ENCODE results near the gene RHOH.

Gene RHOH

GRCh38 chr4:40193578-40193977 lies 3.3 kb upstream of the RHOH start:
- no peaks in the 10 kb centered on the region for H3K36me3 ChIP-seq (replicated peaks)
- no peaks in the 10 kb centered on the region for H3K27me3 ChIP-seq (replicated peaks)
- no peak overlapping the region for H3K27ac ChIP-seq
- no peak for TF ChIP-seq CTCF (IDR thresholded peaks at IDR 0.05; ENCODE audit: low read depth, low read length, missing control alignments)
- in situ Hi-C loops (cut with HindIII; ENCODE audit: low pct_ligation_motif_present, low sequenced_read_pairs), result no loop called here
- DNase-seq, result no peak
- H3K4me3 ChIP-seq (ENCODE audit: low read depth, low read length), result no peak overlapping the region

GRCh38 chr4:40194602-40195161 lies 2.1 kb upstream of the RHOH start:
- in situ Hi-C loops (cut with HindIII; ENCODE audit: low pct_ligation_motif_present, low sequenced_read_pairs), result no loop called here
- peak; percentile 39 for DNase-seq
- Histone ChIP-seq H3K27ac (no peak overlapping the region), H3K36me3 (replicated peaks) (no peaks in the 10 kb centered on the region), H3K27me3 (replicated peaks) (no peaks in the 10 kb centered on the region), H3K4me3 (ENCODE audit: low read depth, low read length) (no peak overlapping the region)
- TF ChIP-seq CTCF (IDR thresholded peaks at IDR 0.05; ENCODE audit: low read depth, low read length, missing control alignments), result no peak

GRCh38 chr4:40195182-40196177 lies 1.4 kb upstream of the RHOH start:
- Histone ChIP-seq H3K27ac (no peak overlapping the region), H3K36me3 (replicated peaks) (no peaks in the 10 kb centered on the region), H3K27me3 (replicated peaks) (no peaks in the 10 kb centered on the region), H3K4me3 (ENCODE audit: low read depth, low read length) (no peak overlapping the region)
- TF ChIP-seq CTCF (IDR thresholded peaks at IDR 0.05; ENCODE audit: low read depth, low read length, missing control alignments), result no peak
- in situ Hi-C loops (cut with HindIII; ENCODE audit: low pct_ligation_motif_present, low sequenced_read_pairs), result no loop called here
- no peak for DNase-seq

GRCh38 chr4:40196272-40196671 lies 559 bp upstream of the RHOH start:
- Histone ChIP-seq H3K27me3 (replicated peaks) (no peaks in the 10 kb centered on the region), H3K27ac (no peak overlapping the region), H3K36me3 (replicated peaks) (no peaks in the 10 kb centered on the region), H3K4me3 (ENCODE audit: low read depth, low read length) (no peak overlapping the region)
- no peak for TF ChIP-seq CTCF (IDR thresholded peaks at IDR 0.05; ENCODE audit: low read depth, low read length, missing control alignments)
- no peak for DNase-seq
- in situ Hi-C loops (cut with HindIII; ENCODE audit: low pct_ligation_motif_present, low sequenced_read_pairs), result no loop called here

- no peak for DNase-seq
- in situ Hi-C loops (cut with HindIII; ENCODE audit: low pct_ligation_motif_present, low sequenced_read_pairs), result no loop called here
- Histone ChIP-seq H3K27me3 (replicated peaks) (no peaks in the 10 kb centered on the region), H3K36me3 (replicated peaks) (no peaks in the 10 kb centered on the region), H3K4me3 (ENCODE audit: low read depth, low read length) (no peak overlapping the region), H3K27ac (no peak overlapping the region)
- no peak for TF ChIP-seq CTCF (IDR thresholded peaks at IDR 0.05; ENCODE audit: low read depth, low read length, missing control alignments)
Observed at GRCh38 chr4:40197879-40198689, 1.3 kb downstream of the RHOH start.

Measured in brain microvascular endothelial cell (primary cell).